GM10266 (cell line): Measurements from ENCODE around the gene NOC2L.

Source experiments
- DNase-seq: peaks from one replicate; pipeline ENCODE4 v3.0.0; 2012; ENCODE audit errors: extremely low spot score
- TF ChIP-seq, protein P1 (sequence below): IDR thresholded peaks from 2 replicates; pipeline ENCODE4 v1.5.1; 2012; ENCODE audit warnings: mild to moderate bottlenecking, low read depth; ENCODE audit not compliant: control insufficient read depth, insufficient read depth; ENCODE audit errors: missing control alignments

The NOC2L gene

DNA sequence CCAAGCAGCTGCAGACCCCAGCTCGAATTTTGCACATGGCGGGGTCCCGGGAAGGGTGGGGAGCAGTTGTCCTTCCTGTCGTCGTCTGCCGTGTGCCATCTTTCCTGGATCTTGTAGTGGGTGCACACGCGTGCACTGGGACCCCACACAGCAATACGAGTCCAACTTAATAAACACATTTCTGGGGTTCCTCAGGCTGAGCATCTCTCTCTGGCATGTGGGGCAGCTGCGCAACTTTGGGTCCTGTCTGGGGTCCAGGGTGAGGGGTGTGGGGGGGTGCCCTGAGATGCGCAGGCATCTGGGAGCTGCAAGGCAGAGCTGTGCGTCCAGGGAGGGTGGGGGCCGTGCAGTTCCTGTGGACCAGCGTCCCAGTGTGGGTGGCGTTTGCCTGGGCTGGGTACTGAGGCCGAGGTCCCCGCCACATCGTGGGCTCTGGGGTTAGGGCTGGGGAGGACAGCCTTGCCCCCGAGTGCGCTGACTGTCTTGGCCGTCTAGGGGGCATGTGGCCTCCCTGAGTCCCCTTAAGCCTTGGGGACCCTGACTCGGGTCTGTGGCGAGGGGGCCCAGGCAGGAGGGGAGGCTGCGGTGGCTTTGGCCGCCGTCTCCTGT is 6.6 kb upstream of the NOC2L start:
- TF ChIP-seq, protein P1, sequence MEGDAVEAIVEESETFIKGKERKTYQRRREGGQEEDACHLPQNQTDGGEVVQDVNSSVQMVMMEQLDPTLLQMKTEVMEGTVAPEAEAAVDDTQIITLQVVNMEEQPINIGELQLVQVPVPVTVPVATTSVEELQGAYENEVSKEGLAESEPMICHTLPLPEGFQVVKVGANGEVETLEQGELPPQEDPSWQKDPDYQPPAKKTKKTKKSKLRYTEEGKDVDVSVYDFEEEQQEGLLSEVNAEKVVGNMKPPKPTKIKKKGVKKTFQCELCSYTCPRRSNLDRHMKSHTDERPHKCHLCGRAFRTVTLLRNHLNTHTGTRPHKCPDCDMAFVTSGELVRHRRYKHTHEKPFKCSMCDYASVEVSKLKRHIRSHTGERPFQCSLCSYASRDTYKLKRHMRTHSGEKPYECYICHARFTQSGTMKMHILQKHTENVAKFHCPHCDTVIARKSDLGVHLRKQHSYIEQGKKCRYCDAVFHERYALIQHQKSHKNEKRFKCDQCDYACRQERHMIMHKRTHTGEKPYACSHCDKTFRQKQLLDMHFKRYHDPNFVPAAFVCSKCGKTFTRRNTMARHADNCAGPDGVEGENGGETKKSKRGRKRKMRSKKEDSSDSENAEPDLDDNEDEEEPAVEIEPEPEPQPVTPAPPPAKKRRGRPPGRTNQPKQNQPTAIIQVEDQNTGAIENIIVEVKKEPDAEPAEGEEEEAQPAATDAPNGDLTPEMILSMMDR = no peak

DNA sequence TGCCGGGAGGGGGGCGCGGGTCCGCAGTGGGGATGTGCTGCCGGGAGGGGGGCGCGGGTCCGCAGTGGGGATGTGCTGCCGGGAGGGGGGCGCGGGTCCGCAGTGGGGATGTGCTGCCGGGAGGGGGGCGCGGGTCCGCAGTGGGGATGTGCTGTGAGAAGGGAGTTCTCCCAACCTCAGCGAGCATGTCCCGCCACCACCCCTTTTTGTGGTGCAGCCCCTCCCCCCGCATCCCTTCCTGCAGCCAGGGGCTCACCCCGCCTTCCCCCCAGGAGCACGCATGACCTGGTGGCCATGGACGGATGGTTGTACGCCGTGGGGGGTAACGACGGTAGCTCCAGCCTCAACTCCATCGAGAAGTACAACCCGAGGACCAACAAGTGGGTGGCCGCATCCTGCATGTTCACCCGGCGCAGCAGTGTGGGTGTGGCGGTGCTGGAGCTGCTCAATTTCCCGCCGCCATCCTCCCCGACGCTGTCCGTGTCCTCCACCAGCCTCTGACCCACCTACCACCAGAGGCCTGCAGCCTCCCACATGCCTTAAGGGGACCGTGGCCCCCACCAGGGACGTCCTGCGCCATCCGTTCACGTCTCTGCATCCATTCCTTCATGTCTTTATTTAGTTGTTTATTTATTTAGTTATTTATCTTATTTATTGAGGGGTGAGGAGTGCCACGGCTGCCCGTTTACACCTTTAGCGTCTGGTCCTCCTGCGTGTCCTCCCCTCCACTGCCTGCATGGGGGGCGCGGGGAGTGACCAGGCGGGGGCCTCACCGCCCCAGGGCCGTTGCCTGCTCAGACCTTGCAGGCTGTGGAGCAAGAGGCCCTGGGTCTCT is 5.9 kb upstream of the NOC2L start:
- TF ChIP-seq, protein P1 = no peak
- DNase-seq = no peak

More for the DNA sequence above, 6.6 kb upstream of the NOC2L start:
- DNase-seq = no peak

DNA sequence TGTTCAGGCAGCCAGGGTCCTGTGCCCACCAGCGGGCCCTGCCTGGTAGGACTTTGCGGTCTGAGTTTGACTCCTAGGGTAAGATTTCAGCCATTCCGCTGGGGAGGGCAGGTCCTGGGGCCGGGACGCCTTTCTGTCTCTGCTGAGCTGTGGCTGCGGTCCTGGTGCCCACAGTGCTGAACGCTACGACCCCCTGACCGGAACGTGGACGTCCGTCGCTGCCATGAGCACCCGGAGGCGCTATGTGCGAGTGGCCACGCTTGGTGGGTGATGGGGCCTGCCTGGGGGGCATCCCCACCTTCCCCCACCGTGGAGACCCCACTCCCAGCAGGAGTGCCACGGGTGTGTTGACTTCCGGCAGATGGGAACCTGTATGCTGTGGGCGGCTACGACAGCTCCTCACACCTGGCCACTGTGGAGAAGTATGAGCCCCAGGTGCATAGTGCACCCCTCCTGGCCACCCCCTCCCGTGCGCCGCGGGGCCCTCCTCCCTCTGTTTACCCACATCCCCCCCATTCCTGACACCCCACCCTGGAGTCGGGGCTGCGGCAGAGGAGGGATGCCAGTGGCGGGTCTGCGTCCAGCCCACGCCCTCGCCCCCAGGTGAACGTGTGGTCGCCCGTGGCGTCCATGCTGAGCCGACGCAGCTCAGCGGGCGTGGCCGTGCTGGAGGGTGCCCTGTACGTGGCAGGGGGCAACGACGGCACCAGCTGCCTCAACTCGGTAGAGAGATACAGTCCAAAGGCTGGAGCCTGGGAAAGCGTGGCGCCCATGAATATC is 4.9 kb upstream of the NOC2L start:
- TF ChIP-seq, protein P1 = no peak
- no peak for DNase-seq

DNA sequence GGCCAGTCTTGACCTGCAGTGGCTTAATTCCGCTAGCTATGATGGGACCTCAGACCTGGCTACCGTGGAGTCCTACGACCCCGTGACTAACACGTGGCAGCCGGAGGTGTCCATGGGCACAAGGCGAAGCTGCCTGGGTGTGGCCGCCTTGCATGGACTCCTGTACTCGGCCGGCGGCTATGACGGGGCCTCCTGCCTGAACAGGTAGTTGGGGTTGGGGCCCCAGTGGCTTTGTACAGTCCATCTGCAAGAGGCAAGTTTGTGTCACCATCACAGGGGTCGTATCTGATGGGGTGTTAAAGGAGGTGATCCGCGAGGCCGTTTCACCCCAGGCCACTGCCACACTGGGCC is 4.2 kb upstream of the NOC2L start:
- no peak for DNase-seq
- TF ChIP-seq, protein P1 = no peak

DNA sequence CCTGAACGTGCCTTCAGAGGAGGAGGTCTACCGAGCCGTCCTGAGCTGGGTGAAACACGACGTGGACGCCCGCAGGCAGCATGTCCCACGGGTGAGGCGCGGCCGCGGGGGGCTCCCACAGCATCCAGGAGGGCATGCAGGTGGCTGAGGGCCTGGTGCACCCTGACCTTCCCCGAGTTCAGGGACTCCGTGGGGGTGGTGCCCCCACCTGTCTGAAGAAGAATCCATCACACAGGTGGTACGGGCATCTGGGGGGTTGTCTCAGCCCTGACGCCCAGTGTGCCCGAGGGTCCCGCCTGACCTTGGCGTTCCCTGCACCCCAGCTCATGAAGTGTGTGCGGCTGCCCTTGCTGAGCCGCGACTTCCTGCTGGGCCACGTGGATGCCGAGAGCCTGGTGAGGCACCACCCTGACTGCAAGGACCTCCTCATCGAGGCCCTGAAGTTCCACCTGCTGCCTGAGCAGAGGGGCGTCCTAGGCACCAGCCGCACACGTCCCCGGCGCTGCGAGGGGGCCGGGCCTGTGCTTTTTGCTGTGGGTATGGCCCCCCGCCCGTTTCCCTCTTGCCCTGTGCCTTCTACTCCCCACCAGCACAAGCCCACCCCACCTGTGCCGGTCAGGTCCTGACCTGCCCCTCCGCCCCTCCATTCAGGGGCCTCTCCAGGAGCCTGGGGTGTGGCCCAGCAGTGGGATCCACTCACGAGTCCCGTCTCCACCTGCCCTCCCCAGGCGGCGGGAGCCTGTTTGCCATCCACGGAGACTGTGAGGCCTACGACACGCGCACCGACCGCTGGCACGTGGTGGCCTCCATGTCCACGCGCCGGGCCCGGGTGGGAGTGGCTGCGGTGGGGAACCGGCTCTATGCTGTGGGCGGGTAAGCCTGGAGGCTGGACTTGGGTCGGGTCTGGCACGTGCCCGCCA is 3.6 kb upstream of the NOC2L start:
- TF ChIP-seq, protein P1 = no peak
- DNase-seq = no peak

DNA sequence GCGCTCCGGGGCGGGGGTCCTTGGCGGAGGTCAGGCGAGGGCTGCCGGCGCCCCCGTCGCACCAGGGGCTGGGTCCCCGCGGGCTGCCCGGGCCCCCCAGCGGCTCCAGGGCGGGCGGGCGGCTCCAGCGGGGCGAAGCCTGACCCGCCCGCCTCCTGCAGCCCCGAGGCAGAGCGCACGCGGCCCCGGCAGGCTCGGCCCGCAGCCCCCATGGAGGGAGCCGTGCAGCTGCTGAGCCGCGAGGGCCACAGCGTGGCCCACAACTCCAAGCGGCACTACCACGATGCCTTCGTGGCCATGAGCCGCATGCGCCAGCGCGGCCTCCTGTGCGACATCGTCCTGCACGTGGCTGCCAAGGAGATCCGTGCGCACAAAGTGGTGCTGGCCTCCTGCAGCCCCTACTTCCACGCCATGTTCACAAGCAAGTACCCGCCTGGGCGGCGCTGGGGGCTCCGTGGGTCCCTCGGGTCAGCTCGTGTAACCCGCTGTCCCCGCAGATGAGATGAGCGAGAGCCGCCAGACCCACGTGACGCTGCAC is 2.1 kb upstream of the NOC2L start:
- DNase-seq = no peak
- TF ChIP-seq, protein P1 = no peak
